GM03348 (cell line): Measurements from ENCODE around the gene COLQ.
A peak's percentile ranks its signal among the peaks of the same experiment; 100 is the strongest.

Experiments
- DNase-seq: peaks from one replicate; pipeline ENCODE4 v3.0.0; 2012; ENCODE audit warnings: low spot score

Gene COLQ

GRCh38 chr3:15454965-15455364, 66.5 kb downstream of the COLQ start:
- no peak for DNase-seq

GRCh38 chr3:15453991-15454625, 67.4 kb downstream of the COLQ start:
- DNase-seq = no peak

DNA sequence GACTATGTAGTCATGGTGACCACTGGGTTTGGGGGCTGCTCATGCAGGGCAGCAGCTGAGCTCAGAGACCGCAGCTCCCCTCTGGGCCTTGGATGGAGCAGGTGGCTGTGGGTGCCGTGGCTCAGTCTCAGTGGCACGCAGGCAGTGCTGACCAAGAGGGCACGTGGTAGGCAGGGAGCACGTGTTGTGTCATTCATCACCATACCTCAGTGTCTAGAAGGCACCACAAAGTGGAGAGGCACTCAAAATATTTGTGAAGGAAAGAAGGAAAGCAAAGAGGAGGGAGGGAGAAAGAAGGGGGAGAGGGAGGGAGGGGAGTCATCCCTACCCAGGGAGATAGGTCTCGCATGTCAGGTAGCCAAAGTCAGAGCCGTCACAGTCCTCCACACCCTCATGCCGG, 68.0 kb downstream of the COLQ start:
- no peak for DNase-seq

DNA sequence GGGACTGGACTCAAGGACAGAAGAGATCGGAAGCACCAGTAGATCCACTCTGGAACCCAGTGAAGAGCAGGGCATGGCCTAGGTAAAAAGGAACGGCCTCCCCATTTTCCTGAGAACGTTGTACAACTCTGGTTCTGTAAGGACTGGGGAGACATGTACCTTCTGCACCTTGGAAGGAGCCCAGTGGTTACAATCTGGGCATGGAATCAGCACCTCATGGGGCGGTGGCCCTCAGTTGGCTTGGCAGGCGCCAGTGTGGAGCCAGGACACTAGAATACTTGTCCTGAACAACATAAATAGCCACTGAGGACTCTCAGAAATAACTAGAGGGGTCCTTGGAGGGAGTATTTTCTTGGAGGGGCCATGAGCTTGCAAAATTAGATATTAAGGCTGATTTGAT, 68.5 kb downstream of the COLQ start:
- no peak for DNase-seq

GRCh38 chr3:15452156-15452555, 69.3 kb downstream of the COLQ start:
- DNase-seq = no peak

- DNase-seq = no peak
Measured at GRCh38 chr3:15451216-15452113, 70.0 kb downstream of the COLQ start.

GRCh38 chr3:15450438-15451215, 70.9 kb downstream of the COLQ start:
- no peak for DNase-seq

- DNase-seq = no peak
Measured at GRCh38 chr3:15449489-15450224, 71.8 kb downstream of the COLQ start.

DNA sequence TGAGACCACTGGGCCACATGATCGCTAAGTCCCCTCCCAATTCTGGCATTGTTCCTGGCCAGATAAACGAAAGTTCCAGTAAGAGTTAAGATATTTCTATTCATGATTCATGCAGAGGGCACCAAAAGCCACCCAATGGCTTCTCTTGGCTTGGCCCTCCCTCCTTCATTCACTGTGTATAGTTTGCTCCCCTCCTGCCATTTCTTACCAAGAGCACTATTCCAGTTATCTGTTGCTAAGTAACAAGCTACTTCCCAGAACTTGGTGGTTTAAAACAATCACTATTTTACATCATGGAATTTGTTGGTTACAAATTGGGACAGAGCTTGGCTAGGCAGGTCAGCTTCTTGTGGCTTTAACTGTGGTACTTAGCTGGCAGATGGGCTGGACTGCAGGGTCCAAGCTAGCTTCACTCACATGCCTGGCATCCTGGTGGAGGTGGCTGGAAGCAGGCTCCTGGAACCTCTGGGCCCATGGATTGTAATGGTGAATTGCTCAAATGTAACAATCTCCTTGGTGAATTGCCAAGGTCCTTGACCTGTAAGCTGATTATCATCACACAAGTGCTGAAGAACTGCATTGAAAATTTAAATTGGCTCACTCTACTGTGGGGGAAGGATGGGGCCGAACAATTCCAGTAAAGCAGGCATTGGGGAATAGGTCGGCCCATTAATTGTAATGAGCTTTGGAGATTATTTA, 77.5 kb downstream of the COLQ start:
- no peak for DNase-seq

DNA sequence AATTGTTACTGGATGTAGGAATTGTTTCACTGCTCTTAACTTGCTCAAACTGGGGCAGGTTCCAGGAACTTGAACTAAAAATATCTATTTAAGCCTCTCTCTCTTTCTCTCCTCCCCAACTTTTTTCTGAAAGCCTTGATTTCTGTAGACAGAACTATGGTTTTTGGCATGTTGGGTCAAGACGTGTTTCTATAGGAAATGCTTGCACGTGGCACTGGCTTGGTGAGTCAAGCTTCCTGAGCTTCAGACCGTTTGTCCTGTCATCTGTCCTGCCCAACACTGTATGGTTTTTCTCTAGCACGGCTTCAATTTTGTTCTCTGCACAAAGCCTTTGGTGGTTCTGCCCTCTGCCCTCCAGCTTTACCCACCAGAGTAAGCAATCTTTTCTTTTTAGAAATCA, 80.6 kb downstream of the COLQ start:
- DNase-seq = no peak

GRCh38 chr3:15439476-15439875, 82.0 kb downstream of the COLQ start:
- DNase-seq = no peak

- peak; percentile 67 for DNase-seq
Measured at GRCh38 chr3:15438983-15439382, 82.5 kb downstream of the COLQ start.

DNA sequence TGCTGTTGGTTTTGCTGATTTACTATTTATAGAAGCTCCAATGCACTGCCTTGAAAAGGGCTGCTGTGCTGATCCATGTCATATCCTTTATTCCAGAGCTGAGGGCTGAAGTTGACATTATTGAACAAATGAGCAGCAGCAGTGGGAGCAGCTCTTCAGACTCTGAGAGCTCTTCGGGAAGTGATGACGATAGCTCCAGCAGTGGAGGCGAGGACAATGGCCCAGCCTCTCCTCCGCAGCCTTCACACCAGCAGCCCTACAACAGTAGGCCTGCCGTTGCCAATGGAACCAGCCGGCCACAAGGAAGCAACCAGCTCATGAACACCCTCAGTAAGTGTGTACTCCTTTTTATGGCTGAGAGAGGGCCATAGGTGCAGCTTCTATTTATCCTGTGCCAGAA, 85.3 kb downstream of the COLQ start:
- no peak for DNase-seq

GRCh38 chr3:15434756-15435155, 86.8 kb downstream of the COLQ start:
- DNase-seq = no peak

DNA sequence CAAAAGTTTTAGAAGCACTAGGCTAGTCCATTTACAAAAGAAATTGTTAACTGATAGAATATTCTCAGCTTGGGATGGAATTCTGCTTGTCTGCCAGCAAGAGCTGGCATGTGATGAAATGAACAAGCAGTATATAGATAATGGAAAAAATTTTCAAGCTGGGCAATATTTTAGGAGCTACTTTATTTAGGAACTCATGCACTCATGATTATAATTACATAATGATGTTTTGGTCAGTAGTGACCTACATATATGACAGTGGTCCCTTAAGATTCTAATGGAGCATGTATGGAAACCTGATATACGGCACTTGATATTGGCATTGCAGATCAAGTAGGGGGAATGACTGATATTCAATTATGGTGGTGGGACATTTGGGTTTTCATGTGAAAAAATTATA, 88.0 kb downstream of the COLQ start:
- DNase-seq = no peak

GRCh38 chr3:15431256-15431837, 90.2 kb downstream of the COLQ start:
- DNase-seq = no peak

DNA sequence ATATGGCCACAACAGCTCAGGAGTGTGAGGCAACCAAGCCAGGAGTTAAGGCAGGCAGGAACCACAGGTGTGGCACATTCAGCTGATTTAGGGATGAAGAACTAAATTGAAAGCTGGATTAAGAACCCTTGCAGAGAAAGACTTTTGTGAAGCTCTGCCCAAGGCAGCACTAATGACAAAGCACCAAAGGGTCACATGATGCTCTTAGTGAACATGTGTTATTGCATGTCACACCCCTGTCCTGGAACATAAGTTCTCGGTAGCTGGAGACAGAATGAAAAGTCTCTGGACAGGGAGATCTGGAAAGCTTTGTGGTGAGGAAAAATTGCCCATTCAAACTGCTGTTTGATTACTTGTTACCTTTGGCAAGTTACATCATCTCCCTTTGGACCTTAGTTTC, 90.9 kb downstream of the COLQ start:
- DNase-seq = no peak

- no peak for DNase-seq
Measured at GRCh38 chr3:15429080-15429479, 92.4 kb downstream of the COLQ start.

DNA sequence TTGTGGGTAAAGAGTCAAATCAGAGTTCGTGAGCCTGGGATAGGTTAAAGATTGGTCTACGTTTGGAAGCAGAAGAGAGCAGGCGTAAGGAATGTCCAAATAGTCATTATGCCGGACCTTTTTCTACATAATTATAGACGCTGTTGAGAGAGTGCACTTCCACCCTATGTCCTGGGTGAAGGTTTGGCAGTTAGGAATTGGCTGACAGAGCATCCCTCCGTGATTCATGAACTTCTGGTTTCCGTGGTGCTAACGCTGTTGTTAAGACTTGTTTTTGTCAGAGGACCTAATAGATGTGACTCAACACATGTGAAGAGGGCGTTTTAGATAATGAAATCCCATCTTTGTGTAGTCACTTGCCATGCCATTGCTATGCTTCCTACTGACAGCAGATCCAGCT, 93.0 kb downstream of the COLQ start:
- DNase-seq = peak; percentile 68

DNA sequence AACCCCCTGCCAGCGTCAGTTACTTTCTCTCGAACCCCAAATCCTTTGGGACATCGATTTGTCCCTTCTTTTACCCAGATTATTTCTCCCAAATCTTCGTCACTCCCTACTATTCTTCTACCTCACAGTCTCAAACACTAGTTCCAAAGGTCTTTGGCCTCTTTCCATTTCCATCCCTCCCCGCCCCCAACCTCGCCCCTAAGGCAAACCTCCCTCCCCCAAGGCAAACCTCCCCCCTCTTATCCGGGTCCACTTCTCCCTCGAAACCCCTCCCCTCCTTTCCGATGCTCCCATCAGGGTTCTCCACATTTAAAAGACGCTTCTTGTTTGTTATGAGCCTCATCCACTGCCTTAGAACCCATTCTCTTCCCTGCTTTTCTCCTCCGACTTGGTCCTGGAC, 93.5 kb downstream of the COLQ start:
- DNase-seq = peak; percentile 28
